ENCODE results near the gene TSR1. TPM values are rescaled to one million over a fixed set of nuclear protein-coding genes. Genes with fewer than 3 reads are reported as not detected.
A peak's percentile ranks its signal among the peaks of the same experiment; 100 is the strongest.

The TSR1 gene
- 10 to 100 TPM; 21.9 to 56.3 (median 38.0) TPM for total RNA-seq
- polyA plus RNA-seq, result 10 to 100 TPM in 1 of 3 donors, 1 to 10 TPM in 2; 6.7 to 16.6 (median 9.0) TPM

- peaks cover 12 to 40% (median 33%) of the 10 kb centered on the region in 4 donors for H3K36me3 ChIP-seq
- H3K27ac ChIP-seq, result peak within 1 kb of the TSS; percentile 89 to 97 (median 93)
- intact Hi-C loops (cut with DNase I), result loop anchor here (2.0 to 10.0 kb wide), 2 partner anchors 34 to 78 kb away; partner anchors contain the start of genes SMG6 and SRR
- TF ChIP-seq EP300 (IDR thresholded peaks at IDR 0.05) (no peak), CTCF (IDR thresholded peaks at IDR 0.05) (no peak), POLR2AphosphoS5 (IDR thresholded peaks at IDR 0.05) (peak; percentile 97 to 98 (median 98)), POLR2A (IDR thresholded peaks at IDR 0.05) (peak; percentile 85 to 94)
- no peaks in the 10 kb centered on the region for H3K9me3 ChIP-seq
- peak; percentile 95 for DNase-seq
- H3K4me3 ChIP-seq, result peak within 1 kb of the TSS; percentile 66 to 100 (median 96)
- H3K4me1 ChIP-seq, result peaks cover 0 to 33% (median 20%) of the 10 kb centered on the region in 4 donors
- WGBS, 2 donors, result 0% methylated on average over 48 of the region's 48 CpGs
- no peaks in the 10 kb centered on the region for H3K27me3 ChIP-seq
Observed at GRCh38 chr17:2336215-2336851, at the start of gene TSR1. TSS of gene TSR1 (minus strand) at chr17:2336457. CDS start at chr17:2336427, 30 bp downstream.

GRCh38 chr17:2385240-2386210 is 49.3 kb upstream of the TSR1 start:
- Histone ChIP-seq H3K9me3 (no peaks in the 10 kb centered on the region), H3K4me3 (no peak overlapping the region), H3K27me3 (no peaks in the 10 kb centered on the region), H3K4me1 (peaks cover 0 to 39% (median 34%) of the 10 kb centered on the region in 4 donors), H3K36me3 (peaks cover 0 to 49% (median 16%) of the 10 kb centered on the region in 4 donors), H3K27ac (peak overlapping the region in 2 of 4 donors; percentile 9 to 15)
- TF ChIP-seq POLR2A (IDR thresholded peaks at IDR 0.05) (no peak), CTCF (IDR thresholded peaks at IDR 0.05) (no peak), EP300 (IDR thresholded peaks at IDR 0.05) (no peak), POLR2AphosphoS5 (IDR thresholded peaks at IDR 0.05) (no peak)
- no peak for DNase-seq
- intact Hi-C loops (cut with DNase I), result no loop called here
- 82 to 83% methylated on average over 18 of the region's 18 CpGs for WGBS, 2 donors

DNA sequence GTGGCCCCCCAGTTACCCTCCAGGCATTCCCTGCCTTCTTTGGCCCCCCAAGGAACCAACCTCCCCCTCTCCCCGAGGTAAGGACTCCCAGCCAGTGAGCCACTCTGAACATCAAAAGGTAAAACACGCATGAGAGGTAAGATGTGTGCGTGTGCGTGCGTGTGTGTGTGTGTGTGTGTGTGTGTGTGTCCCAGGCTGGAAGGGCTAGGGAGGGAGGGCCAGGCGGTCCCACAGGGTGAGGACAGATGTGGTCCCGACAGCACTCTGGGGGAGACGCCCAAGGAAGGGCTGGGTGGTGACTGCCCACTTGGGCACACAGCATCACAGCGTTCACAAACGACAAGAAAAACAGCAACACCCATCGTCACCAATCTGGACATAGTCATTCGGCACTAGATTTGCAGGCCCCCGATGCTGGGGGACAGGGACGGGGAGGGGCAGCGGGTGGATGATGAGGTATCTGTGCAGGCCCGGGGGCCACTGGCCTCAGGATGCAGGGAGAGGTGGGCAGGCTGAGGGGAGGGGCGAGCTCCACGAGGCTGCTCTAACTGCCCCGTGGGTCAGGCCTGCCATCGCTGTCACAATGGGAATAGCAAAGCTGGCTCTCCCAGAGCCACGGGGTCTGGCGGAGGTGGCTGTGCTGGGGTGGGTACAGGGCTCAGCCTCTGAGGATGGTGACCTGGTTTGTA is 48.3 kb upstream of the TSR1 start:
- Histone ChIP-seq H3K9me3 (no peaks in the 10 kb centered on the region), H3K27ac (no peak overlapping the region), H3K4me1 (peaks cover 0 to 29% (median 25%) of the 10 kb centered on the region in 4 donors), H3K27me3 (no peaks in the 10 kb centered on the region), H3K36me3 (peaks cover 0 to 58% (median 21%) of the 10 kb centered on the region in 4 donors), H3K4me3 (no peak overlapping the region)
- 84 to 86% methylated on average over 22 of the region's 22 CpGs for WGBS, 2 donors
- intact Hi-C loops (cut with DNase I), result no loop called here
- TF ChIP-seq POLR2AphosphoS5 (IDR thresholded peaks at IDR 0.05) (no peak), CTCF (IDR thresholded peaks at IDR 0.05) (no peak), EP300 (IDR thresholded peaks at IDR 0.05) (no peak), POLR2A (IDR thresholded peaks at IDR 0.05) (no peak)
- no peak for DNase-seq

DNA sequence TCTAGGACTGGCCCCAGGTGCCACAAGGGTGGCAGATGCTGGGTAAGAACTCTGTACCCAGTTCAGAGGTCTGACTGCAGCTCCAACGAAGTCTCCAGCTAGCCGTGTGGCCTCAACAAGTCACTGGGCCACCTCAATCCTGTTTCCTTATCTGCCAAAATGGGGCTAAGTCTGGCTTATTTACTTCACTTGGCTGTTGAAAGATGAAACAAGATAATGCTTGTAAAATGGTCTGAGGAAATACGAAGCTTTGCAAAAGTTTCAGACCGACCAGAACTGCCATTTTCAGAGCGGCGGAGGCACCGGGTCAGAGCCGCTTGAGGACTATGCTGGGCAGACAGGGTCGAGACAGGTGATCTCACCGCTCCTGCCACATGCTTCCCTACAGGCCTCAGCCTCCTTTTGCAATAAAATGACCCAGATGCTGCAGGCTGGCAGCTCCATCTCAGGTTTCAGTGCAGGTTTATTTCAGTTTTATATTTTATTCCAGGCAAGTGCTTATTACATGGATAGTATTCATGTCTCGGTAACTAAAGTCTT is 47.4 kb upstream of the TSR1 start:
- H3K27ac ChIP-seq, result peak overlapping the region in 3 of 4 donors; percentile 42 to 56 (median 51)
- 85 to 88% methylated on average over 11 of the region's 11 CpGs for WGBS, 2 donors

More for the DNA sequence above, 47.4 kb upstream of the TSR1 start:
- Histone ChIP-seq H3K4me1 (peaks cover 0 to 29% (median 23%) of the 10 kb centered on the region in 4 donors), H3K36me3 (peaks cover 0 to 67% (median 25%) of the 10 kb centered on the region in 4 donors), H3K4me3 (no peak overlapping the region), H3K27me3 (no peaks in the 10 kb centered on the region), H3K9me3 (no peaks in the 10 kb centered on the region)
- intact Hi-C loops (cut with DNase I), result no loop called here
- no peak for DNase-seq
- TF ChIP-seq POLR2A (IDR thresholded peaks at IDR 0.05), result no peak

All from sigmoid colon (tissue), 7 donors.